Gastrocnemius medialis (tissue), 4 donors: ENCODE measurements around the gene SSR4. TPM values are rescaled to one million over a fixed set of nuclear protein-coding genes. Genes with fewer than 3 reads are reported as not detected.
A peak's percentile ranks its signal among the peaks of the same experiment; 100 is the strongest.

Experiments
- ATAC-seq, 2 donors: fragments of 150-250 bp; one replicate each; pipeline ENCODE4 v1.9.1; 2016
- DNase-seq, 2 donors: peaks; one replicate each; pipeline ENCODE4 v3.0.0-alpha.2; 2019
- H3K27ac ChIP-seq, 4 donors: fragments of 200-600 bp; sonication (generic); 1 replicate in 1 of 4; 2 replicates in 3 of 4; pipeline ENCODE4 v1.5.1; 2016 to 2018; ENCODE audit warnings: mild to moderate bottlenecking in 2 of 4, moderate library complexity in 1 of 4
- H3K27me3 ChIP-seq, 3 donors: fragments of 200-600 bp; sonication (generic) in 2 of 3; 1 replicate in 1 of 3; 2 replicates in 2 of 3; pipeline versions ENCODE4 v1.5.1 to v1.6.0; 2016 to 2019; ENCODE audit warnings: mild to moderate bottlenecking in 1 of 3, moderate library complexity in 1 of 3
- H3K36me3 ChIP-seq, 2 donors: fragments of 200-600 bp; sonication (generic) in 1 of 2; one replicate each; pipeline ENCODE4 v1.5.1; 2017 to 2018
- H3K4me1 ChIP-seq, 2 donors: fragments of 200-600 bp; sonication (generic) in 1 of 2; one replicate each; pipeline ENCODE4 v1.5.1; 2016 to 2017; ENCODE audit warnings: mild to moderate bottlenecking in 2 of 2
- H3K4me3 ChIP-seq, 4 donors: fragments of 200-600 bp; sonication (generic) in 3 of 4; 1 replicate in 1 of 4; 2 replicates in 3 of 4; pipeline ENCODE4 v1.5.1; 2016 to 2019; ENCODE audit warnings: mild to moderate bottlenecking in 2 of 4
- H3K9me3 ChIP-seq, 3 donors: fragments of 200-600 bp; sonication (generic) in 2 of 3; 1 replicate in 1 of 3; 2 replicates in 2 of 3; pipeline ENCODE4 v1.5.1; 2016 to 2019
- POLR2A ChIP-seq, 2 donors: fragments of 450-650 bp; IDR thresholded peaks; one replicate each; pipeline ENCODE4 v1.6.1; 2017; ENCODE audit warnings: antibody characterized with exemption in 2 of 2, mild to moderate bottlenecking in 2 of 2, moderate library complexity in 2 of 2
- in situ Hi-C, 4 donors: fragments of 200-750 bp; cut with MboI; loops; one replicate each; pipeline versions ENCODE4 v1.15.0 to v1.8.0; 2017; ENCODE audit warnings: low sequenced_read_pairs in 4 of 4
- intact Hi-C: fragments of 100-400 bp; cut with DNase I; formaldehyde crosslinking; loops from one replicate; pipeline ENCODE4 v1.15.1; 2023; ENCODE audit warnings: low total_unique reads
- total RNA-seq, 4 donors: library from RNA; depleted of rRNA; stranded (reverse); fragments of >200 nt; gene quantifications; one replicate each; pipeline versions ENCODE4 v1.1.0 to v1.2.3, GENCODE V29; 2016
- TF ChIP-seq, protein P1 (sequence below), 5 experiments: fragments of 450-650 bp in 3 of 5; fragments of 200-600 bp in 2 of 5; sonication (generic) in 2 of 5; IDR thresholded peaks in 4 of 5; conservative IDR thresholded peaks in 1 of 5; 1 replicate in 4 of 5; 2 replicates in 1 of 5; pipeline ENCODE4 v1.5.1; 2016 to 2019; ENCODE audit warnings: antibody characterized with exemption in 5 of 5, mild to moderate bottlenecking in 3 of 5, moderate library complexity in 3 of 5

SSR4 gene
- total RNA-seq, 4 donors from 2014 or later: 73.9 to 111 (median 93.4) TPM

DNA sequence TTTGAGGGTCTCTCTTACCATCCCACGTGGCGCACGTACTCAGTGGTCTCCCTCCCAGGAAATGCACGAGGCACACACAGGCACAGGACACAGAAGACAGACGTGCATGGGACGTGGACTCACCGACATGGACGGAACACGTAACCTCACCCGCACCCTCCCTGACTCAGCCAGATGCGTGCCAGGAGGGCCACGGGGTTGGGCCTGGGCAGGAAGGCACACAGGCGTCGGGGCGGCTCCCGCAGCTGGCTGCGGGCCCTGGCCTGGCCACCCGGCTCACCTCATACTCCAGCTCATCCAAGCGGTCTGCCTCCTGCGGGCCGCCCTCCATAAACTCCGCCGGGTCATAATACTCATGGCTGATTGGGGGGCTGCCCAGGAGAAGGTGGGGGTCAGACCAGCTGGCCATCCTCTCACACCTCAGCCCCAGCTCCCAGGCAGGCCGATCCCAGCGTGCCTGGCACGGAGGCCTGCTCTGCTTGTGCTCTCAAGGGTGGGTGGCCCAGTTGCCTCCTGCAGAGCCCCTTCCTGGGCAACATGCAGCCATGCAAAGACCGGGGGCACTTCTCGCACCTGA is 12.6 kb downstream of the SSR4 start:
- peak in 1 of 2 donors; percentile 46 for DNase-seq
- Histone ChIP-seq H3K27me3 (no peaks in the 10 kb centered on the region), H3K27ac (no peak overlapping the region), H3K9me3 (no peaks in the 10 kb centered on the region), H3K4me1 (no peaks in the 10 kb centered on the region), H3K36me3 (no peaks in the 10 kb centered on the region), H3K4me3 (no peak overlapping the region)
- in situ Hi-C loops (no loop called here), intact Hi-C loops (no loop called here)
- no peak for ATAC-seq
- no peak for TF ChIP-seq POLR2A (IDR thresholded peaks at IDR 0.05)
- TF ChIP-seq, protein P1, sequence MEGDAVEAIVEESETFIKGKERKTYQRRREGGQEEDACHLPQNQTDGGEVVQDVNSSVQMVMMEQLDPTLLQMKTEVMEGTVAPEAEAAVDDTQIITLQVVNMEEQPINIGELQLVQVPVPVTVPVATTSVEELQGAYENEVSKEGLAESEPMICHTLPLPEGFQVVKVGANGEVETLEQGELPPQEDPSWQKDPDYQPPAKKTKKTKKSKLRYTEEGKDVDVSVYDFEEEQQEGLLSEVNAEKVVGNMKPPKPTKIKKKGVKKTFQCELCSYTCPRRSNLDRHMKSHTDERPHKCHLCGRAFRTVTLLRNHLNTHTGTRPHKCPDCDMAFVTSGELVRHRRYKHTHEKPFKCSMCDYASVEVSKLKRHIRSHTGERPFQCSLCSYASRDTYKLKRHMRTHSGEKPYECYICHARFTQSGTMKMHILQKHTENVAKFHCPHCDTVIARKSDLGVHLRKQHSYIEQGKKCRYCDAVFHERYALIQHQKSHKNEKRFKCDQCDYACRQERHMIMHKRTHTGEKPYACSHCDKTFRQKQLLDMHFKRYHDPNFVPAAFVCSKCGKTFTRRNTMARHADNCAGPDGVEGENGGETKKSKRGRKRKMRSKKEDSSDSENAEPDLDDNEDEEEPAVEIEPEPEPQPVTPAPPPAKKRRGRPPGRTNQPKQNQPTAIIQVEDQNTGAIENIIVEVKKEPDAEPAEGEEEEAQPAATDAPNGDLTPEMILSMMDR (IDR thresholded peaks at IDR 0.05 in 4 of 5, conservative IDR thresholded peaks at IDR 0.05 in 1 of 5): no peak

DNA sequence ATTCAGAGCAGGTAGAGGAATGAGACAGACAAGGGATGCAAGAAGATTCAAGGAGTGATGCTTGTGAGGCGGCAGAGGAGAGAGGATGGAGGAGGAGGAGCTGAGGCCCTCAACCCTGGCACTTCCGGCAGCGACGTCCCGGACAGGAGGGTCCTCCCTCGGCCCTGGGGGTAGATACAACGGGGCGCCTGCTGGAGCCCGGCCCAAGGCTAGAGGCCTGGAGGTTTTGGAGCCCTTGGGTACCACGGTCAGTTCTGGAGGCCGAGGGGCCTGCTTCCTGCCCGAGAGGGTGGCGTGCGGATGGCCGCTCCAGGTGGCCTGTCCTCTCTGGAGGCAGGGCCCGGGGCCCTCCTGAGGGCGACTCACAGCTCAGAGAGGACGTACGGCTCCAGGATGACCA is 13.5 kb downstream of the SSR4 start:
- no peak for ATAC-seq
- Histone ChIP-seq H3K27ac (no peak overlapping the region), H3K4me3 (no peak overlapping the region), H3K27me3 (no peaks in the 10 kb centered on the region), H3K9me3 (no peaks in the 10 kb centered on the region), H3K36me3 (no peaks in the 10 kb centered on the region), H3K4me1 (no peaks in the 10 kb centered on the region)
- intact Hi-C loops (no loop called here), in situ Hi-C loops (no loop called here)
- no peak for DNase-seq
- TF ChIP-seq, protein P1 (IDR thresholded peaks at IDR 0.05 in 4 of 5, conservative IDR thresholded peaks at IDR 0.05 in 1 of 5): no peak
- no peak for TF ChIP-seq POLR2A (IDR thresholded peaks at IDR 0.05)

DNA sequence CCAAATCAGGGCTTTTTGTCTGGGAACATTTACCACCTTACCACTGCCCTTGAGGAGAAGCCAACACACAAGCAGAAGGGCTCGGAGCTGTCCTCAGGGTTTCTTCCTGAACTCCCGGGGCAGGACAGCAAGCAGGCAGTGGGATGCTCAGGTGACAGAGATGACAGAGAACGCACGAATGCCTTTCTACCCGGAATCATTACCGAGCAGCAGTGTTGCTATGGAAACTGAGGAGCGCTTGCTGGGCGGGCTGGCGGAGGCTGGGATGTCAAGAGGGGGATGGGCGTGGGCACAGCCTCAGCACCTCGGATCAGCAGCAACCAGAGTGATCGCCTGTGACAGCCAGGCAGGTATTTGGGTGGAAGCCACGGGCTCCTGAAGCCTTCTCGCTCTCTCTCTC is 17.8 kb downstream of the SSR4 start:
- DNase-seq: no peak
- in situ Hi-C loops: no loop called here
- intact Hi-C loops: no loop called here

DNA sequence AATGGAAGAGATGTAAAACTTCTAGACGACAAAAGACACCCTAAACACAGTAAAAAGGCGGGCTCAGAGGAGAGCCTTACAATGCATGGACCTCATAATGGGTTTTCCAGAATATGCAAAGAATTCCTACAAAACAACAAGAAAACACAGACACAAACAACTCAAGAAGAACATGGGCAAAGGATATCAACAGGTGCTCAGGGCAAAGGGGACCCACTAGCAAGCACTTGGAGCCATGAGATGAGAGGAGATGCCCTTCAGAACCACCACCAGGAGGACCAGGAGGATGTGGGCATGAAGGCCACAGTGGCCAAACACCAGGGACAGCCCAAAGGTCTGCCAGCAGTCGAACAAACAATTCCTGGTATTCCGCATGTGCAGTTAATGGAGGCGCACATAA is 18.7 kb downstream of the SSR4 start:
- Histone ChIP-seq H3K27me3 (peaks cover 0 to 8% (median 0%) of the 10 kb centered on the region in 3 donors), H3K4me3 (no peak overlapping the region), H3K36me3 (no peaks in the 10 kb centered on the region), H3K4me1 (no peaks in the 10 kb centered on the region), H3K27ac (no peak overlapping the region), H3K9me3 (no peaks in the 10 kb centered on the region)
- no peak for DNase-seq
- no peak for TF ChIP-seq POLR2A (IDR thresholded peaks at IDR 0.05)
- TF ChIP-seq, protein P1 (IDR thresholded peaks at IDR 0.05 in 4 of 5, conservative IDR thresholded peaks at IDR 0.05 in 1 of 5): no peak
- in situ Hi-C loops: no loop called here
- intact Hi-C loops: no loop called here
- ATAC-seq: no peak

More for the DNA sequence above, 17.8 kb downstream of the SSR4 start:
- TF ChIP-seq, protein P1 (IDR thresholded peaks at IDR 0.05 in 4 of 5, conservative IDR thresholded peaks at IDR 0.05 in 1 of 5): no peak
- TF ChIP-seq POLR2A (IDR thresholded peaks at IDR 0.05): no peak
- H3K4me1 ChIP-seq: no peaks in the 10 kb centered on the region
- ATAC-seq: no peak
- H3K36me3 ChIP-seq: no peaks in the 10 kb centered on the region
- peaks cover 0 to 8% (median 0%) of the 10 kb centered on the region in 3 donors for H3K27me3 ChIP-seq
- H3K4me3 ChIP-seq: no peak overlapping the region
- no peaks in the 10 kb centered on the region for H3K9me3 ChIP-seq
- H3K27ac ChIP-seq: no peak overlapping the region
